Lower leg skin (tissue), 4 donors: Measurements from ENCODE around the gene CLCN1. TPM values are rescaled to one million over a fixed set of nuclear protein-coding genes. Genes with fewer than 3 reads are reported as not detected.

Experiments
- DNase-seq, 2 donors: peaks; one replicate each; pipeline ENCODE4 v3.0.0-alpha.2; 2019; ENCODE audit warnings: low spot score in 2 of 2
- H3K4me3 ChIP-seq: fragments of 200-600 bp; sonication (generic); 2 replicates; pipeline ENCODE4 v1.5.1; 2017; ENCODE audit warnings: mild to moderate bottlenecking, low read depth; ENCODE audit not compliant: poor library complexity, severe bottlenecking
- POLR2A ChIP-seq, 2 donors: fragments of 450-650 bp; IDR thresholded peaks; one replicate each; pipeline ENCODE4 v1.6.1; 2016 to 2017; ENCODE audit warnings: antibody characterized with exemption in 2 of 2, mild to moderate bottlenecking in 1 of 2, moderate library complexity in 1 of 2
- WGBS, 2 donors: methylation state at CpG; one replicate each; pipeline ENCODE4 v1.1.5; 2018; 5-methylcytosine and 5-hydroxymethylcytosine counted together
- intact Hi-C: fragments of 100-400 bp; cut with DNase I; formaldehyde crosslinking; loops from one replicate; pipeline ENCODE4 v1.15.0; 2023; ENCODE audit warnings: low total_unique reads
- total RNA-seq, 4 donors: library from RNA; depleted of rRNA; stranded (reverse); fragments of >200 nt; gene quantifications; one replicate each; pipeline ENCODE4 v1.1.0, GENCODE V29; 2016
- TF ChIP-seq, protein P1 (sequence below), 3 donors: fragments of 450-650 bp; IDR thresholded peaks; one replicate each; pipeline ENCODE4 v1.5.1; 2016; ENCODE audit warnings: antibody characterized with exemption in 3 of 3, mild to moderate bottlenecking in 3 of 3, moderate library complexity in 2 of 3

Gene CLCN1
- total RNA-seq, 4 donors from 2014 or later, result not detected

GRCh38 chr7:143375298-143376034 lies 59.6 kb downstream of the CLCN1 start:
- 77 to 88% methylated on average over 7 of the region's 7 CpGs for WGBS, 2 donors
- peak in 1 of 2 donors; percentile 68 for DNase-seq
- no peak overlapping the region for H3K4me3 ChIP-seq
- intact Hi-C loops, result no loop called here
- TF ChIP-seq, protein P1, sequence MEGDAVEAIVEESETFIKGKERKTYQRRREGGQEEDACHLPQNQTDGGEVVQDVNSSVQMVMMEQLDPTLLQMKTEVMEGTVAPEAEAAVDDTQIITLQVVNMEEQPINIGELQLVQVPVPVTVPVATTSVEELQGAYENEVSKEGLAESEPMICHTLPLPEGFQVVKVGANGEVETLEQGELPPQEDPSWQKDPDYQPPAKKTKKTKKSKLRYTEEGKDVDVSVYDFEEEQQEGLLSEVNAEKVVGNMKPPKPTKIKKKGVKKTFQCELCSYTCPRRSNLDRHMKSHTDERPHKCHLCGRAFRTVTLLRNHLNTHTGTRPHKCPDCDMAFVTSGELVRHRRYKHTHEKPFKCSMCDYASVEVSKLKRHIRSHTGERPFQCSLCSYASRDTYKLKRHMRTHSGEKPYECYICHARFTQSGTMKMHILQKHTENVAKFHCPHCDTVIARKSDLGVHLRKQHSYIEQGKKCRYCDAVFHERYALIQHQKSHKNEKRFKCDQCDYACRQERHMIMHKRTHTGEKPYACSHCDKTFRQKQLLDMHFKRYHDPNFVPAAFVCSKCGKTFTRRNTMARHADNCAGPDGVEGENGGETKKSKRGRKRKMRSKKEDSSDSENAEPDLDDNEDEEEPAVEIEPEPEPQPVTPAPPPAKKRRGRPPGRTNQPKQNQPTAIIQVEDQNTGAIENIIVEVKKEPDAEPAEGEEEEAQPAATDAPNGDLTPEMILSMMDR (IDR thresholded peaks at IDR 0.05), result no peak
- TF ChIP-seq POLR2A (IDR thresholded peaks at IDR 0.05), result no peak

DNA sequence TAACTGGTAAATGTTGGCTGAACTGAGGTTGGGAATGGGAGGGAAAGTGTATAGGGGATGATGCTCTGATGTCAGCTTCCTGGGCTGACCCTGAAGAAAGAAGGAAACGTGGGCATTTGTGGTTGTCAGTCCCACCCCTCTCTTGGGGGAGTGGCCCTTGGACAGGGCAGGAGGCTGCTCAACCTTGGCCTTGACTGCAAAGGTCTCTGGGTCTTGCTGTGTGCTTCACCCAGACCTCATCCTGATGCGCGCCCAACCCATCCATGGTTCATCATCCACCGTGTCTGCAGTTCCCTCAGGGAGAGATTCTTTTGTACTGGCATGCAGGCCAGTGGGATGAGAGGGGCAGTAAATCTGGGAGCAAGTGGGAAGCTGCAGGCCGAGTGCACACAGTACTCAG lies 60.5 kb downstream of the CLCN1 start:
- 70 to 81% methylated on average over 5 of the region's 5 CpGs for WGBS, 2 donors
- H3K4me3 ChIP-seq, result no peak overlapping the region
- TF ChIP-seq POLR2A (IDR thresholded peaks at IDR 0.05), result no peak
- TF ChIP-seq, protein P1 (IDR thresholded peaks at IDR 0.05), result no peak
- intact Hi-C loops, result no loop called here
- DNase-seq, result no peak

DNA sequence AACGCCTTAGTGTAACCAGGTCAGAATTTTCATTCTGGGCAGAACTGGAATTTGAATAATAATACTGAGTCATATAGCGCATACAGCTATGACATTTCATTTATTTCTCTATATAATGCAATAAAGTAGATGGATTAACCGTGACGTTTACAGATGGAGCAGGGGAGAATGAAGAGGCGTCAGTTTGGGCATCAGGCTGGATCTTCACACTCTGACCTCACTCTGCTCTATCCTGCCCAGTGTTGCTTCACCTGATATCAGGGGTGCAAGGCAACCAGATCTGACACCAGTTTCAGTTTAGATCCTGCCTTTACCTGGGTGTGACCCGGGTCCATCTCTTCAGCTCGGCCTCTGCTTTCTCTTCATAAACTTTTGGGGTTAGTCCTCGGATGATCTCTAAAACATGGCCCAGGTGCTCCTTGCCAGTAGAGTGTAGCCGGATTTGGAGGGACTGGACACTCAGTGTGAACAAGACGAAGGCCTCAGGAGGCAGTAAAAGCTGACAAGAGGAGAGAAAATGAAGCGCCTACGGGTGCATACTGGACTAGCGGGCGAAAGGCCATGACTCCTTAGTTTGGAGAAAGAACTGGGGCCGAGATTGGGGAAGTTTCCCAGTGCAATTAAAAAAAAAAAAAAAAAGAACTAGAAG lies 63.8 kb downstream of the CLCN1 start:
- intact Hi-C loops, result no loop called here
- TF ChIP-seq, protein P1 (IDR thresholded peaks at IDR 0.05), result no peak
- no peak for TF ChIP-seq POLR2A (IDR thresholded peaks at IDR 0.05)
- peak overlapping the region; percentile 89 for H3K4me3 ChIP-seq
- DNase-seq, result no peak
- 19 to 25% methylated on average over 15 of the region's 15 CpGs for WGBS, 2 donors

DNA sequence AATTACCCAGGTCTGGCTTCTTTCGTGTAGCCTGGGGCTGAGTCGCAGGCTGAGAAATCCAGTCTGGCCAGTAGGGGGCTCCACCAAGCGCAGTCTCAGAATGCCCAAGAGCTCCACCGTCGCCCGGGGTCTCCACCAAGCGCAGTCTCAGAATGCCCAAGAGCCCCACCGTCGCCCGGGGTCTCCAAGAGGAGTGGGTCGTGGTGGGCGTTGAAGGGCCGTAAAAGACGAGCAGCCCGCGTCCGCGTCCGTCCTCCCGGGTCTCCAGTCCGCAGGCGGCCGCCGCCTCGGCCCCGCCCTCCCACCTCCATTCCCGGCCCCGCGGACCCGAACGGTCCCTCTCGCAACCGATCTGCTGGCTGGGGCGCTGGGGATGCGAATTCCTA lies 64.3 kb downstream of the CLCN1 start:
- 0 to 1% methylated on average over 23 to 35 of the region's 35 CpGs for WGBS, 2 donors
- TF ChIP-seq, protein P1 (IDR thresholded peaks at IDR 0.05), result peak in 2 of 3 donors; percentile 32 to 83
- no peak for TF ChIP-seq POLR2A (IDR thresholded peaks at IDR 0.05)
- DNase-seq, result peak; percentile 90 to 98
- intact Hi-C loops, result no loop called here
- H3K4me3 ChIP-seq, result peak overlapping the region; percentile 89

- peak within 1 kb of the TSS; percentile 89 for H3K4me3 ChIP-seq
- intact Hi-C loops, result no loop called here
- TF ChIP-seq, protein P1 (IDR thresholded peaks at IDR 0.05), result no peak
- TF ChIP-seq POLR2A (IDR thresholded peaks at IDR 0.05), result peak in 1 of 2 donors; percentile 74
- peak; percentile 93 to 99 for DNase-seq
- WGBS, 2 donors, result 1% methylated on average over 23 to 36 of the region's 72 CpGs
Observed at GRCh38 chr7:143380646-143381426, 64.9 kb downstream of the CLCN1 start, which contains the start of gene ZYX. ZYX (plus strand) TSS chr7:143381345; CDS start chr7:143381572, 227 bp downstream.
